SK-N-SH (cell line): ENCODE results near the gene ITGB5. TPM values are rescaled to one million over a fixed set of nuclear protein-coding genes. Genes with fewer than 3 reads are reported as not detected.

Experiments used
- CTCF ChIA-PET: fragments of 300-600, 350-600 bp; formaldehyde crosslinking; extraction: SDS; loops from one replicate; lab custom pipeline; 2021; lab: Yijun Ruan, JAX
- POLR2A ChIA-PET: fragments of 350-600 bp; sonication (Branson Sonifier 250); formaldehyde crosslinking; extraction: SDS; loops from one replicate; lab custom pipeline; 2020; ENCODE audit warnings: antibody characterized with exemption, inconsistent platforms; lab: Yijun Ruan, JAX
- DNase-seq: peaks from one replicate; pipeline ENCODE4 v3.0.0; 2012
- H2AFZ ChIP-seq: fragments of 200-600 bp; sonication (generic); 2 replicates; pipeline ENCODE4 v1.8.1; 2016; ENCODE audit warnings: antibody characterized with exemption, mild to moderate bottlenecking, low read depth
- H3F3A ChIP-seq: fragments of 200-600 bp; sonication (generic); replicated peaks from 2 replicates; pipeline ENCODE3; 2016; ENCODE audit warnings: antibody characterized with exemption, mild to moderate bottlenecking; ENCODE audit not compliant: insufficient read depth
- H3K27ac ChIP-seq, 2 experiments: fragments of 200-500 bp in 1 of 2; fragments of 200-600 bp in 1 of 2; sonication (Bioruptor generic) in 1 of 2; sonication (generic), shearing (Covaris generic) in 1 of 2; 2 replicates each; pipeline versions ENCODE4 v1.5.1 to v1.6.1; 2014 to 2016; ENCODE audit warnings: low read depth in 2 of 2, inconsistent platforms in 1 of 2, low read length in 1 of 2, mild to moderate bottlenecking in 1 of 2, mixed read lengths in 1 of 2
- H3K27me3 ChIP-seq: fragments of 200-600 bp; sonication (generic), shearing (Covaris generic); 2 replicates; pipeline ENCODE4 v1.6.1; 2016; ENCODE audit warnings: mixed run types; ENCODE audit not compliant: insufficient read depth
- H3K36me3 ChIP-seq, 2 experiments: fragments of 200-500 bp in 1 of 2; fragments of 200-600 bp in 1 of 2; sonication (Bioruptor generic) in 1 of 2; sonication (generic) in 1 of 2; replicated peaks in 1 of 2; 2 replicates each; pipeline versions ENCODE3 to v1.5.1; 2014 to 2016; ENCODE audit warnings: low read length in 1 of 2, mild to moderate bottlenecking in 1 of 2; ENCODE audit not compliant: insufficient read depth in 2 of 2, control insufficient read depth in 1 of 2
- H3K4me1 ChIP-seq, 2 experiments: fragments of 200-500 bp in 1 of 2; fragments of 200-600 bp in 1 of 2; sonication (Bioruptor generic) in 1 of 2; sonication (generic), shearing (Covaris generic) in 1 of 2; 2 replicates each; pipeline versions ENCODE4 v1.5.1 to v1.6.1; 2014 to 2016; ENCODE audit warnings: low read depth in 1 of 2, low read length in 1 of 2, mixed run types in 1 of 2; ENCODE audit not compliant: insufficient read depth in 2 of 2, control insufficient read depth in 1 of 2
- H3K4me2 ChIP-seq: fragments of 200-600 bp; sonication (generic), shearing (Covaris generic); 2 replicates; pipeline ENCODE4 v1.6.1; 2017; ENCODE audit warnings: mixed run types
- H3K4me3 ChIP-seq, 2 experiments: fragments of 200-500 bp in 1 of 2; fragments of 200-600 bp in 1 of 2; sonication (Bioruptor generic) in 1 of 2; sonication (generic), shearing (Covaris generic) in 1 of 2; 2 replicates each; pipeline versions ENCODE4 v1.5.1 to v1.8.1; 2014 to 2016; ENCODE audit warnings: low read depth in 2 of 2, inconsistent platforms in 1 of 2, low read length in 1 of 2, mild to moderate bottlenecking in 1 of 2, mixed read lengths in 1 of 2, moderate library complexity in 1 of 2
- H3K79me2 ChIP-seq: fragments of 200-600 bp; sonication (generic); 2 replicates; pipeline ENCODE4 v1.8.1; 2017; ENCODE audit warnings: mild to moderate bottlenecking; ENCODE audit not compliant: insufficient read depth
- H3K9ac ChIP-seq: fragments of 200-600 bp; sonication (generic); 2 replicates; pipeline ENCODE4 v1.6.1; 2017; ENCODE audit warnings: mixed run types
- H3K9me2 ChIP-seq: fragments of 200-600 bp; sonication (generic); 2 replicates; pipeline ENCODE4 v1.6.1; 2017; ENCODE audit warnings: mixed run types
- H3K9me3 ChIP-seq: fragments of 200-600 bp; sonication (generic); 2 replicates; pipeline ENCODE4 v1.6.1; 2017; ENCODE audit warnings: mixed run types, mild to moderate bottlenecking, moderate library complexity
- H4K20me1 ChIP-seq: fragments of 200-600 bp; sonication (generic); 2 replicates; pipeline ENCODE4 v1.6.1; 2017; ENCODE audit warnings: mild to moderate bottlenecking, mixed run types; ENCODE audit not compliant: insufficient read depth
- EP300 ChIP-seq, 2 experiments: IDR thresholded peaks; 2 replicates each; pipeline versions ENCODE4 v1.4.0 to v1.6.1; 2012; ENCODE audit warnings: borderline replicate concordance in 1 of 2, low read depth in 1 of 2, low read length in 1 of 2
- EZH2phosphoT487 ChIP-seq: fragments of 200-600 bp; sonication (generic); IDR thresholded peaks from 2 replicates; pipeline ENCODE4 v1.6.1; 2017; ENCODE audit warnings: low read depth, mixed run types, mild to moderate bottlenecking, antibody characterized with exemption, moderate library complexity, borderline replicate concordance
- FOSL2 ChIP-seq: IDR thresholded peaks from 2 replicates; pipeline ENCODE4 v1.4.0; 2012; ENCODE audit warnings: low read depth, mild to moderate bottlenecking, moderate library complexity, borderline replicate concordance
- FOXJ3 ChIP-seq: sonication (generic); formaldehyde crosslinking; IDR thresholded peaks from 2 replicates; pipeline ENCODE4 v1.5.1; 2020; ENCODE audit warnings: mild to moderate bottlenecking, missing genetic modification reagents
- FOXM1 ChIP-seq: IDR thresholded peaks from 2 replicates; pipeline ENCODE4 v1.4.0; 2012; ENCODE audit warnings: low read depth, mild to moderate bottlenecking
- GATA2 ChIP-seq: sonication (generic); formaldehyde crosslinking; IDR thresholded peaks from 2 replicates; pipeline ENCODE4 v1.5.0; 2020; ENCODE audit warnings: mild to moderate bottlenecking, missing genetic modification reagents
- JUND ChIP-seq: IDR thresholded peaks from 2 replicates; pipeline ENCODE4 v1.4.0; 2012
- MXI1 ChIP-seq: IDR thresholded peaks from 2 replicates; pipeline ENCODE4 v1.6.1; 2012; ENCODE audit warnings: mild to moderate bottlenecking, low read depth, low read length, improper control_type of control experiment
- NFIC ChIP-seq: IDR thresholded peaks from 2 replicates; pipeline ENCODE4 v1.4.0; 2012; ENCODE audit warnings: borderline replicate concordance
- NRF1 ChIP-seq: IDR thresholded peaks from 2 replicates; pipeline ENCODE4 v1.6.1; 2012; ENCODE audit warnings: low read depth, mild to moderate bottlenecking, low read length
- POLR2AphosphoS5 ChIP-seq: IDR thresholded peaks from 2 replicates; pipeline ENCODE4 v1.6.1; 2012; ENCODE audit warnings: low read depth, low read length
- RAD21 ChIP-seq: IDR thresholded peaks from 2 replicates; pipeline ENCODE4 v1.6.1; 2012; ENCODE audit warnings: mild to moderate bottlenecking, low read length
- RCOR1 ChIP-seq: fragments of 150-350 bp; IDR thresholded peaks from 2 replicates; pipeline ENCODE4 v1.6.1; 2017; ENCODE audit warnings: antibody characterized with exemption, low read length
- RFX5 ChIP-seq: IDR thresholded peaks from 2 replicates; pipeline ENCODE4 v1.6.1; 2012; ENCODE audit warnings: mild to moderate bottlenecking, improper control_type of control experiment, low read length
- SIN3A ChIP-seq: IDR thresholded peaks from 2 replicates; pipeline ENCODE4 v1.6.1; 2012; ENCODE audit warnings: low read depth, mild to moderate bottlenecking, low read length, moderate library complexity, borderline replicate concordance
- SMC3 ChIP-seq: IDR thresholded peaks from 2 replicates; pipeline ENCODE4 v1.6.1; 2012; ENCODE audit warnings: low read depth, low read length, improper control_type of control experiment
- TCF12 ChIP-seq: IDR thresholded peaks from 2 replicates; pipeline ENCODE4 v1.4.0; 2012
- TEAD4 ChIP-seq: IDR thresholded peaks from 2 replicates; pipeline ENCODE4 v1.4.0; 2012; ENCODE audit warnings: mild to moderate bottlenecking, borderline replicate concordance; ENCODE audit not compliant: insufficient read depth
- WGBS: methylation state at CpG from one replicate; pipeline ENCODE4 v1.1.6; 2017; ENCODE audit warnings: low lambda C conversion rate; 5-methylcytosine and 5-hydroxymethylcytosine counted together
- polyA plus RNA-seq, 3 experiments: library from polyadenylated mRNA; depleted of rRNA; stranded (reverse); fragments of >200 nt; gene quantifications; 2 replicates each; pipeline ENCODE4 v1.2.3, GENCODE V29; 2012
- TF ChIP-seq, protein P1 (sequence below): IDR thresholded peaks from 2 replicates; pipeline ENCODE4; 2012
- TF ChIP-seq, protein P2 (sequence below): IDR thresholded peaks from 2 replicates; pipeline ENCODE4 v1.4.0; 2012; ENCODE audit warnings: low read depth
- TF ChIP-seq, protein P3 (sequence below): fragments of 150-350 bp; IDR thresholded peaks from 2 replicates; pipeline ENCODE4 v1.6.1; 2017; ENCODE audit warnings: antibody characterized with exemption, low read length, low read depth, borderline replicate concordance
- TF ChIP-seq, protein P4 (sequence below): fragments of 150-350 bp; IDR thresholded peaks from 2 replicates; pipeline ENCODE4 v1.6.1; 2016; ENCODE audit warnings: mild to moderate bottlenecking, low read depth, low read length
- TF ChIP-seq, protein P5 (sequence below): IDR thresholded peaks from 2 replicates; pipeline ENCODE4 v1.4.0; 2012; ENCODE audit warnings: low read depth, borderline replicate concordance
- TF ChIP-seq, protein P6 (sequence below): IDR thresholded peaks from 2 replicates; pipeline ENCODE4 v1.6.1; 2012; ENCODE audit warnings: mild to moderate bottlenecking, low read depth, low read length, moderate library complexity

The ITGB5 gene
- polyA plus RNA-seq, 1 of the 3 experiments (the other 2 are of a cell fraction): 481 TPM

DNA sequence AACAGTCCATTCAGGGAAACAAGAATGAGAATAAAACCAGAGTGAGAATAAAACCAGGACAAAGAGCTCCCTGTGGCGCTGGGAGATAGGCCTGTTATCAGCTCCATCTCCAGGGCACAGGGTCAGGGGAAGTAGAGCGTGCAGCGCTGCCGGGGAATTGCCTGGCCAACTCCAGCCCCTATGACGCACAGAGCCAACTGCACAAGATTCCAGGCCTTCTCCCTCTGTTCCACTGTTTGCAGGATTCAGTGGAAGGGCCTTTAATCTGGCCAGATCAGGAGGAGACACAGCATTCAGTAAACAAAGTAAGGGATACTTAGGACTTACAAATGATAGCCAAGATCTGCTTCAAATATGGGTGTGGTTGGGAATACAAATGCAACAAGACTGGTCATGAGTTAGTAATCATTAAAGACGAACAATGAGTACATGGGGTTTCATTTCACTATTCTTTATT is 49.4 kb downstream of the ITGB5 start:
- POLR2A ChIA-PET: interaction anchor here (1.3 to 2.1 kb wide), 3 partner anchors 49 to 67 kb away, joined by 6 to 21 read pairs (median 11); partner anchors contain the start of gene ITGB5
- Histone ChIP-seq H3K4me2 (peak overlapping the region; percentile 54; the same call in 1 of the 2 replicates), H3K9me2 (no peaks in the 10 kb centered on the region), H3K4me1 (peaks cover 48 to 71% of the 10 kb centered on the region in 2 experiments), H3K27me3 (no peaks in the 10 kb centered on the region), H3F3A (peaks cover 54% of the 10 kb centered on the region), H3K36me3 (peaks cover 49 to 59% of the 10 kb centered on the region in 2 experiments), H3K9ac (peak overlapping the region; percentile 54; the same call in 1 of the 2 replicates), H2AFZ (no peak overlapping the region), H3K9me3 (no peaks in the 10 kb centered on the region), H3K27ac (peak overlapping the region; percentile 95 to 100), H3K4me3 (peak overlapping the region in 1 of 2 experiments; percentile 4; a peak in 1 of 4 replicates), H3K79me2 (peaks cover 47% of the 10 kb centered on the region), H4K20me1 (no peaks in the 10 kb centered on the region)
- CTCF ChIA-PET: interaction anchor here (1.0 to 1.7 kb wide), 4 partner anchors 64 to 76 kb away, joined by 3 to 8 read pairs (median 4); no protein-coding TSS in a partner anchor
- 1% methylated on average over 5 of the region's 6 CpGs for WGBS
- peak; percentile 82 for DNase-seq
- TF ChIP-seq FOXJ3 (CRISPR knock-in tag) (peak; percentile 97), TCF12 (peak; percentile 93), NRF1 (no peak), NFIC (peak; percentile 91), FOSL2 (peak; percentile 53; the same call in 1 of the 2 replicates), MXI1 (peak; percentile 15; the same call in 1 of the 2 replicates), JUND (peak; percentile 65), SMC3 (peak; percentile 22; the same call in 1 of the 2 replicates), FOXM1 (0 out of 2 replicates have a peak, but pooled peaks have one; percentile 23), SIN3A (0 out of 2 replicates have a peak, but pooled peaks have one; percentile 43), EZH2phosphoT487 (no peak), RAD21 (0 out of 2 replicates have a peak, but pooled peaks have one; percentile 36), EP300 (IDR thresholded peaks at IDR 0.05; ENCODE audit: borderline replicate concordance in 1 of 2, low read depth in 1 of 2, low read length in 1 of 2) (peak; percentile 81 to 99), POLR2AphosphoS5 (peak; percentile 78), TEAD4 (peak; percentile 55), GATA2 (CRISPR knock-in tag) (peak; percentile 99), RCOR1 (peak; percentile 99), RFX5 (no peak)
- TF ChIP-seq, protein P1, sequence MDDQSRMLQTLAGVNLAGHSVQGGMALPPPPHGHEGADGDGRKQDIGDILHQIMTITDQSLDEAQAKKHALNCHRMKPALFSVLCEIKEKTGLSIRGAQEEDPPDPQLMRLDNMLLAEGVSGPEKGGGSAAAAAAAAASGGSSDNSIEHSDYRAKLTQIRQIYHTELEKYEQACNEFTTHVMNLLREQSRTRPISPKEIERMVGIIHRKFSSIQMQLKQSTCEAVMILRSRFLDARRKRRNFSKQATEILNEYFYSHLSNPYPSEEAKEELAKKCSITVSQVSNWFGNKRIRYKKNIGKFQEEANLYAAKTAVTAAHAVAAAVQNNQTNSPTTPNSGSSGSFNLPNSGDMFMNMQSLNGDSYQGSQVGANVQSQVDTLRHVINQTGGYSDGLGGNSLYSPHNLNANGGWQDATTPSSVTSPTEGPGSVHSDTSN: peak; percentile 60
- TF ChIP-seq, protein P2, sequence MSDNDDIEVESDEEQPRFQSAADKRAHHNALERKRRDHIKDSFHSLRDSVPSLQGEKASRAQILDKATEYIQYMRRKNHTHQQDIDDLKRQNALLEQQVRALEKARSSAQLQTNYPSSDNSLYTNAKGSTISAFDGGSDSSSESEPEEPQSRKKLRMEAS: peak; percentile 76
- TF ChIP-seq, protein P3, sequence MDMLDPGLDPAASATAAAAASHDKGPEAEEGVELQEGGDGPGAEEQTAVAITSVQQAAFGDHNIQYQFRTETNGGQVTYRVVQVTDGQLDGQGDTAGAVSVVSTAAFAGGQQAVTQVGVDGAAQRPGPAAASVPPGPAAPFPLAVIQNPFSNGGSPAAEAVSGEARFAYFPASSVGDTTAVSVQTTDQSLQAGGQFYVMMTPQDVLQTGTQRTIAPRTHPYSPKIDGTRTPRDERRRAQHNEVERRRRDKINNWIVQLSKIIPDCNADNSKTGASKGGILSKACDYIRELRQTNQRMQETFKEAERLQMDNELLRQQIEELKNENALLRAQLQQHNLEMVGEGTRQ: no peak
- TF ChIP-seq, protein P4, sequence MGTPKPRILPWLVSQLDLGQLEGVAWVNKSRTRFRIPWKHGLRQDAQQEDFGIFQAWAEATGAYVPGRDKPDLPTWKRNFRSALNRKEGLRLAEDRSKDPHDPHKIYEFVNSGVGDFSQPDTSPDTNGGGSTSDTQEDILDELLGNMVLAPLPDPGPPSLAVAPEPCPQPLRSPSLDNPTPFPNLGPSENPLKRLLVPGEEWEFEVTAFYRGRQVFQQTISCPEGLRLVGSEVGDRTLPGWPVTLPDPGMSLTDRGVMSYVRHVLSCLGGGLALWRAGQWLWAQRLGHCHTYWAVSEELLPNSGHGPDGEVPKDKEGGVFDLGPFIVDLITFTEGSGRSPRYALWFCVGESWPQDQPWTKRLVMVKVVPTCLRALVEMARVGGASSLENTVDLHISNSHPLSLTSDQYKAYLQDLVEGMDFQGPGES: no peak
- TF ChIP-seq, protein P5, sequence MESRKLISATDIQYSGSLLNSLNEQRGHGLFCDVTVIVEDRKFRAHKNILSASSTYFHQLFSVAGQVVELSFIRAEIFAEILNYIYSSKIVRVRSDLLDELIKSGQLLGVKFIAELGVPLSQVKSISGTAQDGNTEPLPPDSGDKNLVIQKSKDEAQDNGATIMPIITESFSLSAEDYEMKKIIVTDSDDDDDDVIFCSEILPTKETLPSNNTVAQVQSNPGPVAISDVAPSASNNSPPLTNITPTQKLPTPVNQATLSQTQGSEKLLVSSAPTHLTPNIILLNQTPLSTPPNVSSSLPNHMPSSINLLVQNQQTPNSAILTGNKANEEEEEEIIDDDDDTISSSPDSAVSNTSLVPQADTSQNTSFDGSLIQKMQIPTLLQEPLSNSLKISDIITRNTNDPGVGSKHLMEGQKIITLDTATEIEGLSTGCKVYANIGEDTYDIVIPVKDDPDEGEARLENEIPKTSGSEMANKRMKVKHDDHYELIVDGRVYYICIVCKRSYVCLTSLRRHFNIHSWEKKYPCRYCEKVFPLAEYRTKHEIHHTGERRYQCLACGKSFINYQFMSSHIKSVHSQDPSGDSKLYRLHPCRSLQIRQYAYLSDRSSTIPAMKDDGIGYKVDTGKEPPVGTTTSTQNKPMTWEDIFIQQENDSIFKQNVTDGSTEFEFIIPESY: 0 out of 2 replicates have a peak, but pooled peaks have one; percentile 22
- TF ChIP-seq, protein P6, sequence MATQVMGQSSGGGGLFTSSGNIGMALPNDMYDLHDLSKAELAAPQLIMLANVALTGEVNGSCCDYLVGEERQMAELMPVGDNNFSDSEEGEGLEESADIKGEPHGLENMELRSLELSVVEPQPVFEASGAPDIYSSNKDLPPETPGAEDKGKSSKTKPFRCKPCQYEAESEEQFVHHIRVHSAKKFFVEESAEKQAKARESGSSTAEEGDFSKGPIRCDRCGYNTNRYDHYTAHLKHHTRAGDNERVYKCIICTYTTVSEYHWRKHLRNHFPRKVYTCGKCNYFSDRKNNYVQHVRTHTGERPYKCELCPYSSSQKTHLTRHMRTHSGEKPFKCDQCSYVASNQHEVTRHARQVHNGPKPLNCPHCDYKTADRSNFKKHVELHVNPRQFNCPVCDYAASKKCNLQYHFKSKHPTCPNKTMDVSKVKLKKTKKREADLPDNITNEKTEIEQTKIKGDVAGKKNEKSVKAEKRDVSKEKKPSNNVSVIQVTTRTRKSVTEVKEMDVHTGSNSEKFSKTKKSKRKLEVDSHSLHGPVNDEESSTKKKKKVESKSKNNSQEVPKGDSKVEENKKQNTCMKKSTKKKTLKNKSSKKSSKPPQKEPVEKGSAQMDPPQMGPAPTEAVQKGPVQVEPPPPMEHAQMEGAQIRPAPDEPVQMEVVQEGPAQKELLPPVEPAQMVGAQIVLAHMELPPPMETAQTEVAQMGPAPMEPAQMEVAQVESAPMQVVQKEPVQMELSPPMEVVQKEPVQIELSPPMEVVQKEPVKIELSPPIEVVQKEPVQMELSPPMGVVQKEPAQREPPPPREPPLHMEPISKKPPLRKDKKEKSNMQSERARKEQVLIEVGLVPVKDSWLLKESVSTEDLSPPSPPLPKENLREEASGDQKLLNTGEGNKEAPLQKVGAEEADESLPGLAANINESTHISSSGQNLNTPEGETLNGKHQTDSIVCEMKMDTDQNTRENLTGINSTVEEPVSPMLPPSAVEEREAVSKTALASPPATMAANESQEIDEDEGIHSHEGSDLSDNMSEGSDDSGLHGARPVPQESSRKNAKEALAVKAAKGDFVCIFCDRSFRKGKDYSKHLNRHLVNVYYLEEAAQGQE: peak; percentile 59; the same call in 1 of the 2 replicates
